GM12872 (cell line): ENCODE measurements around the gene MPZL3.

Experiments
- TF ChIP-seq, protein P1 (sequence below): IDR thresholded peaks from 3 replicates; pipeline ENCODE4 v1.5.1; 2011; ENCODE audit warnings: low read depth, mild to moderate bottlenecking, low read length, moderate library complexity; ENCODE audit not compliant: insufficient read depth

The MPZL3 gene

DNA sequence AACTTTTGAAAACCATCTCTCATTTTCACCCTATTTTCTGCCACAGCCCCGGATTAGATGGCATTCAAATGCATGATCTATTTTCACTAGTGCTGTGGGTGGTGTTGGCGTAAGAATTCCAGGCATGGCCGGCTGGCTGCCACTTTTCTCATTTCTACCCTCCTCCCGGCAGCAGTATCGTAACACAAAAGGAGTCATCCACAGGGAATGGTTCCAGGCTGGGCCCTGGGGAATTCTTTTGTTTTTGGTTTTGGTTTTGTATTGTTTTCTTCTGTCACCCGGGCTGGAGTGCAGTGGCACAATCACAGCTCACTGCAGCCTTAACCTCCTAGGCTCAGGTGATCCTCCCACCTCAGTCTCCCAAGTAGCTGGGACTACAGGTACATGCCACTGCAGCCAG lies 41.2 kb downstream of the MPZL3 start:
- TF ChIP-seq, protein P1, sequence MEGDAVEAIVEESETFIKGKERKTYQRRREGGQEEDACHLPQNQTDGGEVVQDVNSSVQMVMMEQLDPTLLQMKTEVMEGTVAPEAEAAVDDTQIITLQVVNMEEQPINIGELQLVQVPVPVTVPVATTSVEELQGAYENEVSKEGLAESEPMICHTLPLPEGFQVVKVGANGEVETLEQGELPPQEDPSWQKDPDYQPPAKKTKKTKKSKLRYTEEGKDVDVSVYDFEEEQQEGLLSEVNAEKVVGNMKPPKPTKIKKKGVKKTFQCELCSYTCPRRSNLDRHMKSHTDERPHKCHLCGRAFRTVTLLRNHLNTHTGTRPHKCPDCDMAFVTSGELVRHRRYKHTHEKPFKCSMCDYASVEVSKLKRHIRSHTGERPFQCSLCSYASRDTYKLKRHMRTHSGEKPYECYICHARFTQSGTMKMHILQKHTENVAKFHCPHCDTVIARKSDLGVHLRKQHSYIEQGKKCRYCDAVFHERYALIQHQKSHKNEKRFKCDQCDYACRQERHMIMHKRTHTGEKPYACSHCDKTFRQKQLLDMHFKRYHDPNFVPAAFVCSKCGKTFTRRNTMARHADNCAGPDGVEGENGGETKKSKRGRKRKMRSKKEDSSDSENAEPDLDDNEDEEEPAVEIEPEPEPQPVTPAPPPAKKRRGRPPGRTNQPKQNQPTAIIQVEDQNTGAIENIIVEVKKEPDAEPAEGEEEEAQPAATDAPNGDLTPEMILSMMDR, result no peak

DNA sequence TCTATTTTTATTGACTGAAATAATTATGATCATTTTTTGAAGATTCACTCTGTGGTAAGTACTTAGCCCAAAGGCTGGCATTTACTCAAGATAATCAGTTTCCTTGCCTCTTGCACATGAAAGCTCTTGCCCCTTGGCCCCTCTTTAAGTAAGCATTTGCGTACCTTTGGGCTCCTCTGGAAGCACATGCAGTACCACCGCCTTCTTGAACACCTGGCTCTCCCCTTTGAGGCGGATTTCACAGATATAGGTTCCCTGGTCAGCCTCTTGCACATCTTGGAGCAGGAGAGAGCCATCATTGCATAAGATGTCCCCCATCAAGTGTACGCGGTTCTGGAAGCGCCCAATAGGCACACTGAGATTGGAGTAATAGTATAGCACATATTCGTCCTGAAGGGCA lies 41.8 kb downstream of the MPZL3 start:
- TF ChIP-seq, protein P1, result no peak

DNA sequence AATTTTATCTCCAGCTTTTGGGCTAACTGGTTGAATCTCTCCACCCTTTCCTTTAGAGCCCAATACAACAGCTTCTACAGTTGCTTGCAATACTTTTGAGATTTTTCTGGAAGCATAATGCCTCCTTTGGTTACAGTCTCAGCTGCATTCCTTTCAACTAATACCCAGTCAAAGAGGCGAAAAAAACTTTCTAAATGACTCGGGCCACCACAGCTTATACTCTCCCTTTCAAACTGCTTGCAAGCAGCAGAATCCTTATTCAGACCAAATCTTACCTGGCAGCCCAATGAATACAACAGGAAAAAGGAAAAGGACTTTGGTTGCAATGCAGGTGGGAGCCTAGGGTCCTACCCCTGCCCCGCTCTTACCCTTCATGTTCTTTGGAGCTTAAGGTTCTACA lies 43.1 kb downstream of the MPZL3 start:
- TF ChIP-seq, protein P1, result no peak

DNA sequence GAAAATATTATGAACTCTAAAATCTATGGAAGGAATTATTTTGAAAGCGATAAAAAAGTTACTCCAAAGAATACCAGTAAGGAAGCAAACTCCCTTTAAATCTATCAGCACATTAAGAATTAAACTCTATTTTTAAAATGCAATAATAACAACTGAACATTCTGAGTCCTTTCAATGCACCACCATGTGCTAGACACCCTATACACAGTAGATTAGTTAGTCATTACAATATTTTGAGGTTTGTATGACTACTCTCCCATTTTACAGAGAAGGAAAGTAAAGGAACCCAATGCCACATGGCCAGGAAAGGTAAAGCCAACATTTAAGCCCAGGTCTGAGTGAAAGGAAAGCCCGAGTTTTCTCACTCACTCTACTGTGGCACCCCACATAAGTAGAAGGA lies 45.1 kb downstream of the MPZL3 start:
- TF ChIP-seq, protein P1, result no peak

DNA sequence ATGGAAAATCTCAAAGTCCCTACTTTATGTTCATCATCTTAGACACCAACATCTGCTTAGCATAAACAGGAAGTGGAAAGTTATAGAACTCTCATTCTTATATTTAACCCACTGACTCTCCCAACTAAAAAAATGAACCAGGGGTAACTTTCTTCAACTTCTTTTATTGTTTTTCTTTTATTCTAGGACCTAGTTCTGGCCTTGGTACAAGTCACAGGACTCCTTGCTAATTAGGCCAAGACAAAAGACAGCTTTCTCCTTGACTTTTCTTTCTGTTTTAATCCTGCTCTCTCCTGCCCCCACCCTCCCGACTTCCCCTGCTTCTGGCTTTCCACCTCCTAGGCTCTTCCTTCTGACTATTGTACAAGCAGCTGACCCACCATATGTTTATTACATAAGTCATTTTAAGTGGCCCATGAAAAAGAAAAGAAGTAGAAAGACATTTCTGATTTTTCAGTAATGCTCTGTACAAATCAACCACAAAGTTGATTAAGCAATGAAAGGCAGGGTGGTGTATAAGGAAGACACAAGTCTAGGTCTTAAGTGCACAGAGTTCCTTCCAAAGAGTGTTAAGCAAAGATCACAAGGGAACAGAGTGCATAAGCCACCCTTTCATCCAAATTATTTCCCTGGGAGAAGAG lies 45.7 kb downstream of the MPZL3 start:
- TF ChIP-seq, protein P1, result no peak

DNA sequence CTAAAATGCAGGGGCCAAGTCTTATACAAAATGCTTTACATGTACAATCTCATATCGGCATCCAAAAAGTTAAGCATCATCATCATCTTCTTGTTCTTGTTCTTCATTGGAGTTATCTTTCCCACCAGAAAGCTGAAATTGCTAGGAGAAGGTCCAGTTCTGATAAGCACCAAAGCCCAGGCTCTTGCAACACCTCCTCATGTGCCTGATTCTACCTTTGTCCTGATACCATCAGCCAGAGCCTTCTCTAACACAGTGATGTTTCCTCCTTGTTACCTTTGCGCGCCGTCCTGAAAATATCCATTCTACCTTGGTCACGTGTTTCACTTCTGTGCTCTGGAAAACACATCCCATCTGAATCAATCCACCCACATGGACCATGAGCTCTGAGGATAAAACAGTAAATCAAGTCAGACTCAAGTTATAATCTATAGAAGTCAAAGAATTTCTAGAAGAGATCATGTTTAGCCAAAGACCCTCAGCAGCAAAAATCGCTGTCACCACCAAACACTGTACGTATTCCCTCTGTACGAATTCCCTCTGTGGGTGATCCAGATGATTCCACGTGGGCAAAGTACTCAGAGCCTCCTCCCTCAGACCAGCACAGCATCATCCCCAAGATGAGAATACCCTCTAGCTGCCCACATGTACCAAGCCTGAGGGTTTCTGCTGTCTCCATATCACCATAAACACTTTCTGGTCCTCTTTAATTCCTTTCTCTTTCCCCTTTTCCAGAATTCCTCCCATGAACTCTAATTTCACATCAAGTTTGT lies 46.4 kb downstream of the MPZL3 start:
- TF ChIP-seq, protein P1, result no peak

DNA sequence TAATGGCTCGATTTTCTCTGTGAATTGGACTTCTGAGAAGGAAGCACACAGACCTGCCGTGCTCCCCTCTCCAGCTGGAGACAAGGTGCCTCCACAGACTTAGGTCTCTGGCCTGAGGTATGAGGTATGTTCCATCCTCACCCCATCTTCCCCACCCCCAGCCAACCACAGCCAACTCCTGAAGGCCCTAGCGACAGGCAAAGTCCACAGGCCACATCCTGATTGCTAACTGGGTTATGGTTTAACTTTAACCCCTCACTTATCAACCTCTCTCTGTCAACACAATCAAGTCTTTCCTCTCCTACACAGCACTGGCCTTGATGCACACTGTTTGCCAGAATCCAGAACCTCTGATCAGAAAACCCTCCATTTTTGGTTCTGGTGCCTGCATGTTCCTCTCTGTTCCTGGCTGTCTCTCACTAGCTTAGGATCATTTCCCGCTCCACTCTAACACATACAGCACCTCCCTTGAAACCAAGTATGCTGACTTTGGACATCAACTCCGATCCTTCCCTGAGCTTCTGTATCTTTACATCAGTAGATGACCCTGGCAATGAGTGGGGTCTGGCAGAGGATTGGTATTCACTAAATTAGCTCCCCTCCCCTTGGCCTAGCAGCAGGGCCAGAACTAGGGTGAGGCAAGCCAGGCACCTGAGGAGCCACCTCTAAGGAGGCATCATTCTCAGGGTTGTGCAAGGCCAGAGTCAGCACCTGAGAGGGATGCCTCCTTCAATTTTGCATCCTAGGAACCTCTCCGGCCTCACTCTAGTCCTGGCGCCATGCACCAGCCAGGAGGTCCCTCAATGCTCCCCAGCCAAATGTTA lies 49.4 kb downstream of the MPZL3 start:
- TF ChIP-seq, protein P1, result no peak
